HepG2 (cell line): ENCODE data around the gene BARHL2.

ENCODE experiments used
- EP300 ChIP-seq, 3 experiments: sonication (generic) in 1 of 3; formaldehyde crosslinking in 1 of 3; IDR thresholded peaks; 2 replicates each; pipeline versions ENCODE4 v1.5.1 to v1.6.1; 2011 to 2020; ENCODE audit warnings: low read depth in 2 of 3, low read length in 2 of 3, borderline replicate concordance in 1 of 3, improper control_type of control experiment in 1 of 3, mild to moderate bottlenecking in 1 of 3, missing genetic modification reagents in 1 of 3, moderate library complexity in 1 of 3
- POLR2A ChIP-seq, 2 experiments: IDR thresholded peaks; 2 replicates each; pipeline ENCODE4 v1.6.1; 2011; ENCODE audit warnings: low read depth in 2 of 2, low read length in 2 of 2, mild to moderate bottlenecking in 1 of 2, moderate library complexity in 1 of 2; ENCODE audit not compliant: insufficient read depth in 1 of 2
- TF ChIP-seq, protein P1 (sequence below): sonication (generic); formaldehyde crosslinking; IDR thresholded peaks from 2 replicates; pipeline ENCODE4 v1.4.0; 2020; ENCODE audit warnings: missing genetic modification reagents

DNA sequence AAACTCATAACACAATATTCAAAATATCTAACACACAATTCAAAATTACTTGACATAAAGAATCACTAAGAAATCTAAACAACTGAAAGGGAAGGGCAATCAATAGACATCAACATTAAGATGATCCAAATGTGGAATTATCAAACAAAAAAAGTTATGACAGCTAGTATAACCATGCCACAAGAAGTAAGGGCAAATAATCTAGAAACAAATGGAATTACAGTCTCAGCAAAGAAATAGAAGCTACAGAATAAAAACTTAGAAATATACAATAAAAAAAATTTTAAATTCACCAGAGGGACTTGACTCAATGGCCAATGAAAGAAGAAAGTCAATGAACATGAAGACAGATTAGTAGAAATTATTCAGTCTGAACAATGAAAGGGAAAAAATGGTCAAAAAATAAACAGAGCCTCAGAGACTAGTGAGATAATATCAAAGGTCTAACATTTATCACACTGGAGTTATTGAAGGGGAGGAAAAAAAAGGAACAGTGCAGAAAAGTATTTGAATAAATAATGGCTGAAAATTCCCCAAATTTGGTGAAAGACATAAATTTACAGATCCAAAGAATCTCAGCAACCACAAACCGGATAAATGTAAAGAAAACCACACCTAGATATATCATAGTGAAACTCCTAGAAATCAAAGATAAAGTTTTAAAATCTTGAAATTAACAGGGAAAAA is 41.8 kb downstream of the BARHL2 start:
- no peak for TF ChIP-seq POLR2A (IDR thresholded peaks at IDR 0.05; ENCODE audit: insufficient read depth in 1 of 2, low read depth in 2 of 2, low read length in 2 of 2)
- TF ChIP-seq EP300 (IDR thresholded peaks at IDR 0.05; ENCODE audit: low read depth in 2 of 2, low read length in 2 of 2): no peak
- no peak for TF ChIP-seq EP300 (CRISPR knock-in tag; IDR thresholded peaks at IDR 0.05; ENCODE audit: borderline replicate concordance)
- TF ChIP-seq, protein P1, sequence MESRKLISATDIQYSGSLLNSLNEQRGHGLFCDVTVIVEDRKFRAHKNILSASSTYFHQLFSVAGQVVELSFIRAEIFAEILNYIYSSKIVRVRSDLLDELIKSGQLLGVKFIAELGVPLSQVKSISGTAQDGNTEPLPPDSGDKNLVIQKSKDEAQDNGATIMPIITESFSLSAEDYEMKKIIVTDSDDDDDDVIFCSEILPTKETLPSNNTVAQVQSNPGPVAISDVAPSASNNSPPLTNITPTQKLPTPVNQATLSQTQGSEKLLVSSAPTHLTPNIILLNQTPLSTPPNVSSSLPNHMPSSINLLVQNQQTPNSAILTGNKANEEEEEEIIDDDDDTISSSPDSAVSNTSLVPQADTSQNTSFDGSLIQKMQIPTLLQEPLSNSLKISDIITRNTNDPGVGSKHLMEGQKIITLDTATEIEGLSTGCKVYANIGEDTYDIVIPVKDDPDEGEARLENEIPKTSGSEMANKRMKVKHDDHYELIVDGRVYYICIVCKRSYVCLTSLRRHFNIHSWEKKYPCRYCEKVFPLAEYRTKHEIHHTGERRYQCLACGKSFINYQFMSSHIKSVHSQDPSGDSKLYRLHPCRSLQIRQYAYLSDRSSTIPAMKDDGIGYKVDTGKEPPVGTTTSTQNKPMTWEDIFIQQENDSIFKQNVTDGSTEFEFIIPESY (CRISPR knock-in tag): no peak
